Measurements from ENCODE around the gene LHFPL3.

Gene LHFPL3

DNA sequence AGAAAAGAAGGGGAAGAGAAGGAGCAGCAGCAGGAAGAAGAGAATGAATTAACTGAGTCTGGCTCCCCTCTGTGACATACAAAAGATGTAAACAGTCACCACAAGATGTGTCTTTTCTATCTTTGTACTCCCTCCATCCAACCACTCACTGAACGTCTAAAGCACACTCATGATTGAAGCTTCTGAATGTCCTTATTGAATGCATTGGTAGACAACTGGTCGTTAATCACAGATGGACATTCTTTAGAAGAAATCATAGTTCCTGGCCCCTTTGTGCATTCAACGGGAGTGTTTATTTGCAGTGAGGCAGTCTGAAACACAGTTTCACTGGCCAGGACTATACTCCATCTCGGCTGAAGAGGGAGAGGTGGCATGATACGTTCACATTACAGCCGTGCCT lies 479.3 kb downstream of the LHFPL3 start:
- no peak for DNase-seq

DNA sequence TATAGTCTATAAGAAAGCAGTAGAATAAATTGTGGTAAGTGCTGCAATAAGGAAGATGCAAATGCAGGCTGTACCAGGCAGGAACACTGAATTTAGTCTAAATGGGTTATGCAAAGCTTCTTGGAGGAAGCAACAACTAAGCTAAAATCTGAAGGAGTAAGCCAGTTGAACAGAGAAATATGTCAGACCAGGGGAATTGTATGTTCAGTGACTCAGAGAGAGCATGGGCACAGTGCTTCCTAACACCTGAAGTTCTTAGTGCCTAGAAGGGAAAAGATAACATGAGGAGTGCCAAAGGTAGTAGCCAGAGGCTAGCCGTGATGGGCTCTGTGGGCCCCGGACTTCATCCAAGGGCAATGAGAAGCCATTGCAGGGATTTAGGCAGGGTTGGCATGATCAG lies 481.5 kb downstream of the LHFPL3 start:
- no peak for DNase-seq

DNA sequence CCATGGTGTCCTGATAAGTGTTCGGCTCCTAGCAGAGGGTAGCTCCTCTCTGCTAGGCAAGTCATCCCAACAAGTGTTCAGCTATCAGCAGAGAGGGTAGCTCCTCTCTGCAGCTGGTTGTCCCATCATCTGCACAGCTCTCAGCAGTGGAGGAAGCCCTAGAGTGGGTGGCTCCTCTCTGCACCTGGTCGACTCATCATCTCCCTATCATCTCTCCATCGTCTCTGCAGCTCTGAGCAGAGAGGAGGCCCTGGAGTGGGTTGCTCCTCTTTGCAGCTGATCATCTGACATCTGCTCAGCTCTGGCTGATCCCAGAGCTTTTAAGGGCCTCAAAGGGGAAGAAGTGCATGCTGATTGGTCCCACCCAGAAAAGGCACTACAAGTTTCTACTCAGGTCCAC lies 485.7 kb downstream of the LHFPL3 start:
- no peak for DNase-seq

DNA sequence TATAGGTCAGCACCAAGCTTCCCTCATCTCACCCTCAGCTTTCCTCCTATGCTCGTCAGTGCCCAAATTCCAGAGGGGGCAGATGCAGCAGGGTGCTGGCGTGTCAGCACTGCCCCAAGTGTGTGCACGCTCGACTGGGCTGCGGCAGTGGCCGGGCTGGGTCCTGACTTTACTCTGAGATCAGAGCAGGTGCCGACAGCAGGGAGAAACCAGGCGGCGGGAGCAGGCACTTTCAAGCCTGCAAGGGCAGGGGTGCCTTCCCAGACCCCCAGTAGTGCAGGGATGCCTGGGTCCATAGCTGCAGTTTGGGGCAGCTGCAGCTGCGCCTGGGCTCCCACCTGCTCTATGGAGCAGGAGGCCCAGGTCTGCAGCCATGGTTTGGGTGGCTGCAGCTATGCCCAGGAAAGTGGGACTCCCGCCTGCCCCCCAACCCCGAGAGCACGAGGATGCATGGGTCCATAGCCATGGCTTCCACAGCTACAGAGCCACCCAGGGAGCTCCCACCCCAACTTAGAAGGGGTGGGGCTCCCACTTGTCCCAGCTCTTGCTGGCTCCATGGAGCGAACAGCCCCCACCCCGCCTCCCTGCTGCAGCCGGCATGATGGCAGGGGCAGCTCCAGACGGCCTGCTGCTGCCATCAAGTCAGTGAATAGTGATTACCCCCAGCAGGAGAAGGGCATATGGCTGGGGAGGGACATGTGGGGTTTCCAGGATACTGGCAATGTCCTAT lies 486.4 kb downstream of the LHFPL3 start:
- no peak for DNase-seq

DNA sequence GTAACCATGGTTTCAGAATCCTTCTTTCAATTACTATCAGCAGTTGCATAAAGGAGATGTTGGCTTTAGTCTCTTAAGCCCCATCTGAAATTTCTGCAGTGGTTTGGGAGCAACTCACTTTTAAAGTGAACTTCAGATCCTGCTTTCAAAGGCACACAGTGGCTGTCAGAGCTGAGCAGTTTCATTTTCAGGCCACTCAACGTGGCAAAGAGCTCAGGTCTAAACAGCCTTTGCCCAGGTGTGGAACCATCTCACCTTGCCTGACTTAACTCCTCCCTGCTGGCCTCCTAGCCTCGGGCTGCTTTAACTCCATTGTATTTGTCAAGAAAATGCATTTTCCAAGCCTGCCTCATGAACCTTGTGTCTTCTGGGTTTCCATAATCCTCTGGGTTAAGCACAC lies 488.1 kb downstream of the LHFPL3 start:
- no peak for DNase-seq

DNA sequence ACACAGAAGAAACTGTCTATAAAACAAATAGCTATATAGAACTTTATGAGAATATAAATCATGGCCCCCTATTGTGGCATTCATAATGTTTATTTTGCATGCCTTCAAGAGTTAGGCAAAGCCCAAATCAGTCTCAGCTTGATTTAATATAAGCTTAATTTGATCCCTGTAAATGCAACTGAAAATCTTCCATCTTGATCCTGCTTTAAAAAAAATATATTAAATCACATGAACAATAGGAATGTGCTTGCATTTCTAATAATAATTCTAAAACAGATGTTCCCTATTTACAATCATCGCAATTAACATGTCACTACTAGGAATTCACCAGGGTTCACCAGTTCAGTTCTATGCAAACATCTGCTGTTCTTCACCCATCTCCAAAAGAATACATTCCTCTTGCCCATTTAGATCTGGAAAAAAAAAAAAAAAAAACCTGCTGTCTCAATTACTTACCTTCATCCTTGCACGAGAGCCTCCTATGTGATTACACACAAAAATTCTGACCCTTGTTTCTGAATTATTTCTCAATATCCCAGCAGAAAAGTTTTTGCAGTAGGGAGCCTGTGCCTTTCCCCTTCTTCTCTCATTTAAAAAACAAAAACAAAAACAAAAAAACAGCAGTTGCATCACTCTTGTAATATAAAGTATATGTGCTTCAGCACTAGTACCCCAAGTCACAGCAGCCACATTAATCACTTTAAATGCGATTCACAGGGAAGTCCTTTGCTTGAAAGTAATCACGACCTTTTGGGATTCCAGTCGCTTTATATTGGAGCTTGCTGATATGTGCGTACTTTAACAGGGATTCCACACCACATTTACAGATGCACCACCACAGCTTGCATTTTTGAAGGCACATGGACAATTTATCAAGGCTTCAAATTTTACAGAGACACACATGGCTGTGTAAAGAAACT lies 490.8 kb downstream of the LHFPL3 start:
- no peak for DNase-seq

DNA sequence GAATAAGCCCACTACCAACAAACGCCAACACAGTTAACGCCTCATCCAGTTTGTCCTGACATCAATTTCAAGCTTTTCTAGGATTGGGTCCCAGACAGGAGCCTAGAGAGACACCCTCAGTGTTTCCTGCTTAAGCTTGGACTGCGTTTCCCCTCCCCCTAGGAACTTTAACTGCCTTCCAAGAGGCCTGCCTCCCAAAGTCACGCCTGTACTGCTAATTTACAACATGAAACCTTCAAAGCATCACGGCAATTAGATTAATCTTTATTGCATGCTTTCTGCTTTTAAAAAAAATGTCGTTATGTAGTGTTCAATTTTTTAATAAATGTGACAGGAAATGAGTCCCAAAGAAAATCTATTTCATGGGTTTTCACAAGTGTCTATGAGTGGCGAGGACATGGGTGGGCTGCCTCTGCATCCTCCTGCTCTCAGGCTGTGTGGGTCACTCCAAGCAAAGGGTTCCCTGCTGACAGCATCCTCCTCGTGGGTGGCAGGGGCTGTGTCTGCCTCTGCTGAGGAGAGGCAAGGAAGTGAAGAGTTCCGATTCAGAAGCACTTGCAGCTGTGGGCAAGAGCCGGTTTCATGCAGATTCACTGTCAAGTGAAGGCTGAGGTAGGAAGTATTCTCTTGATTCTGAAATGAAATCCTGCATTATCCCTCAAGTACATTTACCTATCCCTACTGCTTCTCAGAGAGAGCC lies 492.6 kb downstream of the LHFPL3 start:
- DNase-seq = no peak

DNA sequence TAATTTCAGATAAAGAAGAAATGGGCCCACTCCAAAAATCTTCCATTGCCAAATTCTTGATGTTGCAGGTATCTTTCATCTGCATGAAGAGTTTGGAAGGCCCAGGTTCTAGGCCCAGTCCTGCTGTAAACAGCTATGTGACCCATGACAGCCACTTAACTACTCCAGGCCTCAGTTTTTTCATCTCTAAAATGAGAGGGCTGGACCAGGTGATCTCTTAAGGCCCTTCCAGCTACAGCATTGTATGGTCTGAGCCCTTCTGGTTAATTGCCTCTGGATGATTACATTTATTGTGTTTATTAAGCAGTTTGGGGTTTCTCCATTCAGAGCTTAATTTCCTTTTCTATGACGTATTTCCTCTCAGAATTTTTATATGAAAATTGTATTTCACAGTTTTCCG lies 494.8 kb downstream of the LHFPL3 start:
- no peak for DNase-seq

DNA sequence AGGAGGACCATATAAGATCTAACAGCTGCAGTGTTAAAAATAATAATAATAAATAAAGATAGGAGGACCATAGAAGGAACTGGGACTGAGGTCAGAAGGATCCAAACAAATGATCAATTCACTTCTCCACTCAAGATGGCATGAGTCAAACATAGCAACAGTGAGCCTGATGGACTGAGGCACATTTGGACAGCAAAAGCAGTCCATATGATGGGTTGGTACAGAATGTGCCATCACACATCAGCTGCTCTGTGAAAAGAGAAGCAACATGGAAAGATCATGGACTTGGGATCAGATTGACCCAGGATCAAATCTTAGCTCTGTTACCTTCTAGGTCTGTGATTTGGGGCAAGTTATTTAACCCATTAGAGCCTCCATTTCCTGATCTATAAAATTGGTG lies 496.7 kb downstream of the LHFPL3 start:
- no peak for DNase-seq

DNA sequence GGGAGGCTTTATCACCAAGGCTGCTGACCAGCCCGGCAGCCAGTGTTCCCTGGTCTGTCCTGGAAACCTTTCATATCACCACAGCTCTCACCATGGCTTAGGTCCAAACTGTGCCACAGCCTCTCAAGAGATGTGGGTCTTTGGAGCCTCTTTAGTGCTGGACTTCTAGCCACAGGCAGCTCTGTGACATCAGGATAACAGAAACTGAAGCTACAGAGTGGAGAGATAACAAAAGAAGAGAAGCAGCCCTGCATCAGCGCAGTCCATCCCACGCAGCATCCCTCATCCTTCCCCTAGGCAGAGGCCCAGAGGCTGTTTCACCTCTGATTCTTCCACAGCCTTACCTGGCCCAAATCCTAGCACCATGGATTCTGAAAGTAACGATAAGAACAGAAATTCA lies 497.7 kb downstream of the LHFPL3 start:
- no peak for DNase-seq

DNA sequence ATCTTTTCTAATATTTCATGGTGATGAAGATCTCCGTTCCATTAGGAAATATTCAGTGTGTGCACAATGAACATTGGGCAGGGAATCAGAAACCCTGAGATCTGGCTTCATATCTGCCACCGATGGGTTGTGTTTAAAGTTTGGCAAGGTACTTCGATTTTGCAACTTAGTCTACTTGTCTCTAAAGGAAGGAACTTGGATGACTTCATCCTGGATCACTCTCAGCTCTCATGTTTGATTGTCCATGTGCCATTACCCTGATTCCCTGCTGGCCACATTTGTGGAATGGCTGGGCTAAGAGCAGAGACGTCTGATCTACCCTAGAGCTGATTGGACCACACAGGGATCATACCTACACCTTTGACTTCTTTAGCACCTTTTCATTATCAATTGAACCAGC lies 508.6 kb downstream of the LHFPL3 start:
- no peak for DNase-seq

DNA sequence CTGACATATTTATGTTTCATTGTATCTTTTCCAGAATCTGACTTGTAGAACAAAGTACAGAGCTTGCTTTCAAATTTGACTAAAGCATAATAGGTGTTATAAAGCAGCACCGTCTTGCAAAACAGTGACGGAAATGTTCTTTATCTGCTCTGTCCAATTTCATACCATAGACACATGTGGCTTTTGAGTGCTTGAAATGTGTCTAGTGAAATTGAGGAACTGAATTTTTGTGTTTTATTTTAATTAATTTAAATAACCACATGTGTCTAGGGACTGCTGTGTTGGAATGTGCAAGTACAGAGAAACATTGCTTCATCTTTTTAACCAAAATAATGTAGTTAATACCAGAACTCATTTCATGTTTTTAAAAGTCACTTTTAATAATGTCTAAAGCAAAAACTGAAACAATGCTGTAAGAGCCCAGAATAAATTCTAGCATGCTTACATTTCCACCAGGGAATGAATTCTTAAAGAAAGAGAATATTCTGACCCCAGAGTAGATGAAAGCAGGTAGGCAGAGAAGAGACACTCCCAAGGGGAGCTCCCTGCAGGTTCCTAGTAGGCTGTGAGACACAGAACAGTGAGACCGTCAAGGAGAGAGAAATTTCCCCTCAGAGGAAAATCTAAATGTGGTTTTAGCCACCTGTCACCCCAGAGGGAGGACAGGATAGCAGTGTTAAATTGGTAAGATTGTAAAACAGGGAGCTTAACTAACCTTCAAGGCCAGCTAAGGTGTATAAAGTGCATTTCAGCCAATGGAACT lies 510.3 kb downstream of the LHFPL3 start:
- no peak for DNase-seq

DNA sequence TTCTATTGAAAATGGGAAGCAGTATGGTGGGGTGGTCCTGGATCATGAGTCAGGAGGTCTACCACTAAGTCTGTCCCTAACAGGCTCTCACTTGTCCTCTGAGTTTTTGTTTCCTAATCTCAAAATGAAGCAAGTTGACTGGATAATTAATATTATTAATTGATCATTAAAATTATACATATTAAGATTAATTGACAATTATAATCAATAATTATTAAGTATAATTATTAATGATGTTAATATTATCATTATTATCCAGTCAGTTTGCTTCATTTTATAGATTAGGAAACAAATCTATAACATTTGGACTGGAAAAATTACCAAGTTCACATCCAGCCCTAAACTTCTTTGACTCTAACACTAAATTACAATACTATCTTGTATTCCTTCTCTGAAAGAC lies 511.4 kb downstream of the LHFPL3 start:
- no peak for DNase-seq

DNA sequence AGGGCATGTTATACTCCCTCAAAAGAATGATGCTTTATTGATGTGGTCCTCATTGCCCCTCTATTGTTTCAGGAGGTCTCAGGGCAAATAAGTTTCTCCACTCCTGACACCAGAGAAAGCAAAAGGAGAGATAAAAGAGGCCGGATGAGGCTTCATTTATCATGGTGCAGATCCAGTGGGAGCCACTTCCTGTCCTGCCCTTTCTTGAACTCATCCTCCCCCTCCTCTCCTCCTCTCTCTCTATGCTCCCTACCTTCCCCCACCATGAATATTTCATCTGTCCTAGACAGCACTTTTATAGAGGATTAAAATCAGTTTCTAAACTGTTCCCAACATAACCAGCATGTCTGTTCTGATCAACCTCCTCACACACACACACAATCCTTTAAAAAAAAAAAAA lies 513.4 kb downstream of the LHFPL3 start:
- DNase-seq = no peak

DNA sequence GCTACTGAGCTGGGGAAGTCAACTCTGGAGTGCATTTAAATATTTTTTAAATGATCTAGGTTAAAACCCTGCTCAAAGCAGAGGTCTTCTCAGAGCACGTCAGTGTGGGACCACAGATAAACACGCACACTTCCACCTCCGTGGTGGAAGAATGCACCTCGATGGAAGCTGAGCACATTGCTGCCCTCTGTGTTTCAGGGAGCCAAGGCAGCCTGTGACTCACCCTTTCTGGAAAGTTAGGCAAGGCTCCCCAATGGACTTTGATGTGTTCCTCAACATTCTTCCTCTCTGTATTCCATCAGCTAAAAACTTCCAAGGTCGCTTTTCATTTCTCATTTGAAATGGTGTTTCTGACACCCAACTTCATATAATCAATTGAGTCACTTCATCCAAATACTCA lies 514.8 kb downstream of the LHFPL3 start:
- DNase-seq = no peak

DNA sequence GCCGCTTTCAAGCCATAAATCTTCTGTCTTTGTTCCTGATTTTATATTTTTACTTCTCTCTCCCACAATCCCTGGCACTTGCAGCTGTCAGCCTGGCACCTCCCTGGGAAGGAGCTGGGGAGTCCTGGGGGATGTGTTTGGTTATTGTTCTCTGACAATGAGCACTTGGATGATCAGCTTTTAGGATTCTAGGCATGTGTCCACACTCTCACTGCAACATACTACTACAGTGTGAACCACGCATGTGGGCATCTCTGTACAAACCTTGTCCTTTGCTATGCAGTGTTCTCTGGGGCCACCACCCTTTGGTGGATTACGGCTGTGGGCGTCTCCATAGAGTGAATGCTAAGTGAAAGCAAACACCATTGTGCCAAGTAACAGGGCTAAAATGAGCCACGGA lies 517.2 kb downstream of the LHFPL3 start:
- no peak for DNase-seq

DNA sequence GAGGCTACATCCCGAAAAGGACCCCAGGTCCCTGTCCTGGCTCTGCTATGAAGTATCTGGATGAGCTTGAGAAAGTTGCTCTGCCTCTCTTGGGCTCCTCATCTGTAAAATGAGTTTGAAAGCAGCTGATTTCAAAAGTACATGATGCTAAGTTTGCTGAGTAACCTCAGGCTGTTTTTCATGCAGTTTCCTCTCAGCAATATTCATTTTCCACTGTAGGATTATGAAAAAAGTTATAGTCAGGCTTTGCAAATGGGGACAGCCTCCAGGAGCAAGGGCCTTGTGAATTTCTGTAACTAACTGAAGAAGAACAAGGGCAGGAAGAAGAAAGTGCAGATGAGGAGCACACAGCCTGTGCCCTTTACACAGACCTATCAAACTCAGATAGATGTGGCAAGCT lies 518.3 kb downstream of the LHFPL3 start:
- DNase-seq = no peak

DNA sequence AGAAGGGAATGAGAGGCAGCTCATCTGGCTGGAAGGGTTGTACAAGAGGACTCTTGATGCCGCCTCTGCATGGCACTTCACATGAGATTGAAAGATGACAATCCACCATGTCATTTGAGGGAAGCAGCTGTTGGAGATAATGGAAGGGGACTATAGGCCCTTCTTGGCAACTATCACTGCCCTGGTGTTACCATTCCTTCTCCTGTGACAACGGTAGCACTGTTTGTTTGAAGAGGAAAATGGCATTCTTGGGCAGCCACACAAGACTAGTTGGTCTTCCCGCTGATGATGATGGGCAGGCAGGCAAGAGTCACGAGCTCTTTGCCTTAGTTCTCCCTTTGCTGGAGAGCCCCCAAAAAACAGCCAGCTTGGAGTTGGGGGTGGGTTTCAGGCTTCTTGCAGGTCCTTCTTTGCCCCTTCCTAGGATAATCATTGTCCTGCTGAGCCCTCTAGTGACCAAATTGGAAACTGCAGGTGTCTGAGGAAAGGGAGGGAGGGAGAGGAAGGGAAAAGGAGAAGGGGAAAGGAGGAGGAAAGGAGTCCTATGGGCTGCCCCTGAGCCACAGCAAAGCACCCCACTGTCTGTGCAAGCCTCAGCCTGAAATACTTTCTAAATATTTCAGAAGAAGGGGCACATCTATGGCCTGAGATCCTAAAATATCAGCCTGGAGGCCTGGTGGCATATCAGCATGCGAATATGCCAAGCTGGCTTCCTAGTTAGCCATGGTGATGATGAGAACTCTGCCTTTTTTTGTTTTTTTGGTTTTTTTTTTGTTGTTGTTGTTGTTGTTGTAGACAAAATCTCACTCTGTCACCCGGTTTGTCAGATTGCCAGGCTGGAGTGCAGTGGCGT lies 520.0 kb downstream of the LHFPL3 start:
- peak; percentile 51 for DNase-seq

DNA sequence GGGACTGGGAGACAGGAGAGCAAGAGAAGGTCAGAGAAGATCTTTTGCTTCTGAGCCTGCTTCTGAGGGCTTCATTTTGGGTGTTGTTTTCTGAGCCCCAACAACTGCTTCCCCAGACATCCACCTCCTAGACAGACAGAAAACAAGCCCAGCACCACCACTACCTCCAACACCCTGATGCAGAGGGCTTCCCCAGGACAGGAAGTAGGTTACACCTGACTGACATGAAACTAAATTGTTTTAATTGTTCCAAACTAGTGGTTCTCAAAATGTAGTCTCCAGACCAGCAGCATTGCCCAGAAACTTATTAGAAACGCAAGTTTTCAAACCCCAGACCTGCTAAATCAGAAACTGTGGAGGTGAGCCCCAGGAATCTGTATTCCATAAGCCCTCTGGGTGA lies 522.0 kb downstream of the LHFPL3 start:
- DNase-seq = no peak

DNA sequence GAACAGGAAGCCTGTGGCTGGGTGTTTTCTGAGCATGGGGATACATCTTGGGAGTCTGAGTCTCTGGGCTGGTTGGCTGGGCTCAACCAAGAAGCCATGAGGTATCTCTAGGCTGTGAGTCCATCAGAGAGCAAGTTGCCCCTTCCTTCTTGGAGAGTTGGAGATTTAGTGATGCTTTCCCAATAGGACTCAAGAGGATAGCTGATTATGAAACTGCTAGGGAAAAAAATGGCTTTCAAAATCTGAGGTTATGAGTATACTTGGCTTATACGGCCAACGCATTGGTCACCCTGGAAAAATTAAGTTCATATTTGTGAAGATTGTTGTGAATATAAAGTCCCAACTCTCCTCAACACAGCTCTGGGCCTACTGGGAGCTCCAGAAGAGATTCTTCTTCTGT lies 522.9 kb downstream of the LHFPL3 start:
- no peak for DNase-seq

DNA sequence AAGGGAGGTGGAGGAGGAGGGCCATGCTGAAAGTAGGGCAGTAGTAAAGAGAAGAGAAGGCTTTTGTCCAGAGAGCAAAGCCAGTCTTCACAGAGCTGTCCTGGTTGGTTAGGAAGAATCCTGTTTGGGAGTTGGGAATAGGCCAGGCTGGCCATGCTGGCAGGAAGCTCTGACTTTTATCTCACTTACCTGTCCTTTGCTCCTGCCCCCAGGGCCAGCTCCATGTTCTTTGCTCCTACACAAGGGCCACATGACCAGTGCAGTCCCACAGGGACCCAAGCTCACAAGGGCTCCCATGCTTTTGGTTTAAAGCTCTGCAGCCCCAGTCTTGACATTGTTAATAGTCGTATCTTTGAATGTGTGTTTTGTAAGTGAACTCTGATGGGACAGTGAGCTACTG lies 524.0 kb downstream of the LHFPL3 start:
- DNase-seq = no peak

DNA sequence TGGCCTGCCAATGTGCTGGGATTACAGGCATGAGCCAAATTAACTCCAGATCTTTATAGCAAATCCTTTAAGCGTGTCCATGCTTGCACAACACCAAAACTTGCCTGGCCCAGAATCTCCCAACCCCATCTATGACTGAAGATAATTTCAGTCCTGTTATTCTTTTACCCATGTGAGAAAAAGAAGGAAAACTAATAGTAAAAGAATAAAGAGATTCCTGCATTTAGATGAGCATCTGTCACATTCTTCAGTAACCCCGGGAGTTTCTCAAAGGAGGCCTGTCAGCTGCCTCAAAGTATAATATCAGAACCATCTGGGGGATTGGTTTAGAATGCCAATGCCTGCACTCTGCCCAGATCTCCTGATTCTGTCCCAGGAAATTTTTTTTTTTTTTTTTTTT lies 527.5 kb downstream of the LHFPL3 start:
- no peak for DNase-seq

Measured in fibroblast of upper back skin (primary cell).